Measurements from ENCODE around the gene SMIM28.

SMIM28 gene

DNA sequence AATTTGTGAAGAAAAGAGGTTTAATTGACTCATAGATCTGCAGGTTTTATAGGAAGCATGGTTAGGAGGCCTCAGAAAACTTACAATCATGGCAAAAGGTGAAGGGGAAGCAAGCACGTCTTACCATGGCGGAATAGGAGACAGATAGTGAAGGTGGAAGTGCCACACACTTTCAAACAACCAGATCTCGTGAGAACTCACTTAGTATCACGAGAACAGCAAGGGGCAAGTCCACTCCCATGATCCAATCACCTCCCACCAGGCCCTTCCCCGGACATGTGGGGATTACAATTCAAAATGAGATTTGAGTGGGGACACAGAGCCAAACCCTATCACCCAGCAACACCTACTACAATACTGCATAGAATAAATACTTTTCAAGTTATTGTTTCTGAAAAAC lies 19.0 kb downstream of the SMIM28 start:
- TF ChIP-seq, protein P1, sequence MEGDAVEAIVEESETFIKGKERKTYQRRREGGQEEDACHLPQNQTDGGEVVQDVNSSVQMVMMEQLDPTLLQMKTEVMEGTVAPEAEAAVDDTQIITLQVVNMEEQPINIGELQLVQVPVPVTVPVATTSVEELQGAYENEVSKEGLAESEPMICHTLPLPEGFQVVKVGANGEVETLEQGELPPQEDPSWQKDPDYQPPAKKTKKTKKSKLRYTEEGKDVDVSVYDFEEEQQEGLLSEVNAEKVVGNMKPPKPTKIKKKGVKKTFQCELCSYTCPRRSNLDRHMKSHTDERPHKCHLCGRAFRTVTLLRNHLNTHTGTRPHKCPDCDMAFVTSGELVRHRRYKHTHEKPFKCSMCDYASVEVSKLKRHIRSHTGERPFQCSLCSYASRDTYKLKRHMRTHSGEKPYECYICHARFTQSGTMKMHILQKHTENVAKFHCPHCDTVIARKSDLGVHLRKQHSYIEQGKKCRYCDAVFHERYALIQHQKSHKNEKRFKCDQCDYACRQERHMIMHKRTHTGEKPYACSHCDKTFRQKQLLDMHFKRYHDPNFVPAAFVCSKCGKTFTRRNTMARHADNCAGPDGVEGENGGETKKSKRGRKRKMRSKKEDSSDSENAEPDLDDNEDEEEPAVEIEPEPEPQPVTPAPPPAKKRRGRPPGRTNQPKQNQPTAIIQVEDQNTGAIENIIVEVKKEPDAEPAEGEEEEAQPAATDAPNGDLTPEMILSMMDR (IDR thresholded peaks at IDR 0.05; ENCODE audit: borderline replicate concordance, control extremely low read depth, extremely low read depth, insufficient read depth, missing control alignments) = no peak
- DNase-seq (ENCODE audit: low spot score) = no peak
- in situ Hi-C loops (cut with MboI; ENCODE audit: low sequenced_read_pairs, unreplicated experiment) = no loop called here

DNA sequence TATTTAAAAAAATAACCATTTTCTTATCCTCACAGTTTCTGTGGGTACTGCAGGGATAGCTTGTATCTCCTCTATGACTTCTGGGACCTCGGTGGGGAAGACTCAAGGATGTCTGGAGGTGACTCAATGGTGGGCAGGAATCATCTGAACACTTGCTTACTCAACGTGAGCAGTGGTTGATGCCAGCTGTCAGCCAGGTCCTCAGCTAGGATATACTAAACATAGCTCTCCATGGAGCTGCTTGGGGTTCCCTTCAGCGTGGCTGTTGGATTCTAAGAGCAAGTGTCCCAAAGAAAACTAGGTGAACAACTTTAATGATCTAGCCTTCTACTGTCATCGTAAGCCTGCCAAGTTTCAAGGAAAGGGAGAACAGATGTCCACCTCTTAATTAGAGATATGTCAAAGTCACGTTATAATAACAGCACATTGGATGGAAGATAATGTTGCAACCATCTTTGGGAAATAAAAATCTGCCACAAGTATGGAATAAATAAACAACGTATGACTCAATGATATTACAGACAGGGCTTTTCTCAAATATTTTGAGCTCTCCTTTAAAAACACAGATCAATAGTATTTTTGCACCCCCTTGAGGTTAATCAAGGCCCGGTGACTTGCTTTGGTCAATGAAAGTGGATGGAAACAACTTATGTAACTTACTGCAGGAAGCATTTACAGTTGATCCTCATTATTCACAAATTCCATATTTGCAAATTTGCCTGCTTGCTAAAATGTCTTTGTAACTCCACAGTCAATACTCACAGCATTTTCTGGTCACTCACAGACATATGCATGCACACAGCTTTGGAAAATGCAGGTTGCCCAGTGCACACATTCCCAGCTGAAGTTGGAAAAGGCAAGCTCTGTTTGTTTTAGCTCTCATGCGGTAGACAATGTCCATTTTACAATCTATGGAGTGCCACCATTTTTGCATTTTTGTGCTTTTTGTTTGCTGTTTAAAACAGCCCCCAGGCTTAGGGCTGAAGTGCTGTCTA lies 19.7 kb downstream of the SMIM28 start:
- in situ Hi-C loops (cut with MboI; ENCODE audit: low sequenced_read_pairs, unreplicated experiment) = no loop called here
- DNase-seq (ENCODE audit: low spot score) = no peak
- TF ChIP-seq, protein P1 (IDR thresholded peaks at IDR 0.05; ENCODE audit: borderline replicate concordance, control extremely low read depth, extremely low read depth, insufficient read depth, missing control alignments) = no peak

DNA sequence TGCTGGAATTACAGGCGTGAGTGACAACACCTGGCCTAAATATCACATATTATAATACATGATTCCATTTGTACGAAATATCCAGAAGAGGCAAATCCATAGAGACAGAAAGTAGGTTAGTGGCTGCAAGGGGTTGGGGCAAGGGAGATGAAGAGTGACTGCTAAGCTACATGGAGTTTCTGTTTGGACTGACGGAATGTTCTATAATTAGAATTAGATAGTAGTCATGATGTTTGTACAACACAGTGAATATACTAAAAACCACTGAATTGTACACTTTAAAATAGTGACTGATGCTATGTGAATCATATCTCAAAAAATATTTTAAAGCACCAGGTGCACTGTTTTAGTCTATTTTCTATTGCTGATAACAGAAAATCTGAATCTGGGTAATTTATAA lies 22.6 kb downstream of the SMIM28 start:
- TF ChIP-seq, protein P1 (IDR thresholded peaks at IDR 0.05; ENCODE audit: borderline replicate concordance, control extremely low read depth, extremely low read depth, insufficient read depth, missing control alignments) = no peak
- in situ Hi-C loops (cut with MboI; ENCODE audit: low sequenced_read_pairs, unreplicated experiment) = no loop called here
- DNase-seq (ENCODE audit: low spot score) = no peak

DNA sequence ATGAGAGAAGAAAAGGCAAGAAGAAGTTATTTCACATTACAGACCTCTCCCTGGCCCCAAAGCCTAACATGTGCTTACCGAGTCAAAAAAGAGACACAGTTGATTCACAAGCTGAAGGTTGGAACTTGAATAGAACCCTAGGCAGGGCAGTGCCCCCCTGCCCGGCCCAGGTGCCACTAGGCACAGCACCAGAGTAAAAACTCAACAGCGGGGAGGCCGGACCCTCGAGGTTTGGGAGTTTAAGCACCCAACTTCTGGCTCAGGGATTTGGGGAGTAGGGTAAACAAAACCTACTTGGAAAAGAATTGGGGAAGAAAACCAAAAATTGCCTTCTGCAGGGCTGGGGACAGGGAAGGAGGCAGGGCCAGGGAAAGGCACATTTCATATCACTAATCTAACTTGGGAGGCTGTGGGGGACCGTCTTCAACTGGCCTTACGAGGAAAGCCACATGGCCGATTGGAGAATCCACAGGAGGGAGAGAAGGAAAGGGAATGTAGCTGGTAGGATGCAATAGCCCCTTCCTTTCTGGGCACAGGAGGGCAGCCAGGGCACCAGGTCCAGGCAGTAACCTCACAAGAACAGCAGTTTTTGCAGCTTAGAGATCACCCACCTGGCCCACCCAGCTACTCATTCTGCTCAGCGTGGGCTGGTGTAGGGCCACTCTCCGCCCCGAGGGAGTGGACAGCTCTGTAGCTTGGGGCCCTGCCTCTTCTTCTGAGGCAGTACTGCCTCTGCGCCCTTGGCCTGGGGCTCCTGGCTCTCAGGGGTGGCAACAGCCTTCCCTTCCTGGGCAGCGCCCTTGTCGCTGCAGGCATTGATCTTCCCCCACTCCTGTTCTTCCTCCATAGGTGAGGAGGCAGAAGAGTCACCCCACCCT lies 24.5 kb downstream of the SMIM28 start:
- in situ Hi-C loops (cut with MboI; ENCODE audit: low sequenced_read_pairs, unreplicated experiment) = no loop called here
- TF ChIP-seq, protein P1 (IDR thresholded peaks at IDR 0.05; ENCODE audit: borderline replicate concordance, control extremely low read depth, extremely low read depth, insufficient read depth, missing control alignments) = no peak
- no peak for DNase-seq (ENCODE audit: low spot score)

DNA sequence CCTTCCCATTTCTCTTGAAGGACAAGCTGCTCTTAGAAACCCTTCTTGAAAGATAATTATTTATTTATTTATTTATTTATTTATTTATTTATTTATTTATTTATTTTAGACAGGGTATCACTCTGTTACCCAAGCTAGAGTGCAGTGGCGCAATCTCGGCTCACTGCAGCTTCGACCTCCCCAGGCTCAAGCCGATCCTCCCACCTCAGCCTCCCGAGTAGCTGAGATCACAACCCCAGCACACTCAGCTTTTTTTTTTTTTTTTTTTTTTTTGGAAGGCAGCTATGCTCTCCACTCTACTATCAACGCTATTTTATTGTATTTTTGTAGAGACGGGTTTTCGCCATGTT lies 25.1 kb downstream of the SMIM28 start:
- no peak for DNase-seq (ENCODE audit: low spot score)
- in situ Hi-C loops (cut with MboI; ENCODE audit: low sequenced_read_pairs, unreplicated experiment) = no loop called here

DNA sequence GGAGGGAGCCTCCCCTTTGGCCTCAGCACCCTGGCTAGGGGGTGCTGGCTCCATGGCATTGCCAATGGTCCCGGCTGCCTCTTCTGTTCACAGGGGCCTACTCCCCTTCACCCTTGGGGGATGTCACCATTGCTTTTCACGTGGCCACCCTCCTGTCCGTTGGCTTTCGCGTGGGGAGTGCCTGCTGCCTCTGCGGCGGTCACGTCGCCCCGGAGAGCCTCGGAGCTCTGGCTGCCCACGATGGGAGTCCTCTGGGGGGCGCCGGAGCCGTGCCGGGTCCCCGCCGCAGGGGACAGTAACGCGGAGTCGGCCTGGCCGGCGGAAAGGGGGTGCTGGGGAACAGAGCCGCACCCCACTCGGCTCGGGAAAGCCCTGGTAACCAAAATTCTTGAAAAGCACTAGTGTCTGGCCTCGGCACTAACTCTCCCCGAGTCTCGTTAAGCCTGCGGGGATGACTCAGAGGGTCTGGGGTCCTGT lies 25.7 kb downstream of the SMIM28 start:
- TF ChIP-seq, protein P1 (IDR thresholded peaks at IDR 0.05; ENCODE audit: borderline replicate concordance, control extremely low read depth, extremely low read depth, insufficient read depth, missing control alignments) = peak; percentile 13
- peak; percentile 74 for DNase-seq (ENCODE audit: low spot score)
- in situ Hi-C loops (cut with MboI; ENCODE audit: low sequenced_read_pairs, unreplicated experiment) = no loop called here

More for the DNA sequence above, 25.1 kb downstream of the SMIM28 start:
- TF ChIP-seq, protein P1 (IDR thresholded peaks at IDR 0.05; ENCODE audit: borderline replicate concordance, control extremely low read depth, extremely low read depth, insufficient read depth, missing control alignments) = no peak
